ENCODE results near the gene OR4D9.
A peak's percentile ranks its signal among the peaks of the same experiment; 100 is the strongest.

Gene OR4D9

DNA sequence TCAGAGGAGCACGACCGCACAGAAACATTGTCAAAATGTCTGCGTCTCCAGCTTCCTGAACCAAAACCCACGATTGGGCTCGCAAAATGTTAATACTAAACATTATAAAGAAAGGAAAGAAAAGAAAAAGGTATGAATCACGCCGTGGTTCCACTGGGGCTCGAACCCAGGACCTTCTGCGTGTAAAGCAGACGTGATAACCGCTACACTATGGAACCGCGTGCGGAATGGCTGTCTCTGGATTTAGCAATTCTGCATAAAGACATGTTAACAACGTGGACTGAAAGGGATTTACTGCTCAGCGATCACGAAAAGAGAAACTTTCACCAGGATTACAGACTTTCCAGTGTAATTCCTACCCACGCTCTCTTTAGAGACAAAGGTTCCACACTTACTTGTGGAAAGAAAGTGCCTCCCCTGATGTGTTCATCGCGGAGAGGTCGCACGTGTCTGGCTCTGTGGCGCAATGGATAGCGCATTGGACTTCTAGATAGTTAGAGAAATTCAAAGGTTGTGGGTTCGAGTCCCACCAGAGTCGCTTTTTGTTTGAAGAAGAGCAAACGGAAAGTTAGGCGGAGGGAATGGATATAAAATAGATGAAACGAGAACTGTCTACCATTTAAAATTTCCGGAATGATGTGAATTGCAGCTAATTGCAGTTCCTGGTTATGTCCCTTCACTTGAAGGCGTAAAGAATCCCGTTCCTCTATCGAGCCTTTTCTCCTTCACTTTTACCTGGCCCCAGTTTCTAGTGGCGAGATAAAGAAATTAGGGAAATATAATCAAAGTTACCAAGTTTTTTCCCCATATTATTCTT, 39.7 kb downstream of the OR4D9 start:
- no peak for FAIRE-seq

DNA sequence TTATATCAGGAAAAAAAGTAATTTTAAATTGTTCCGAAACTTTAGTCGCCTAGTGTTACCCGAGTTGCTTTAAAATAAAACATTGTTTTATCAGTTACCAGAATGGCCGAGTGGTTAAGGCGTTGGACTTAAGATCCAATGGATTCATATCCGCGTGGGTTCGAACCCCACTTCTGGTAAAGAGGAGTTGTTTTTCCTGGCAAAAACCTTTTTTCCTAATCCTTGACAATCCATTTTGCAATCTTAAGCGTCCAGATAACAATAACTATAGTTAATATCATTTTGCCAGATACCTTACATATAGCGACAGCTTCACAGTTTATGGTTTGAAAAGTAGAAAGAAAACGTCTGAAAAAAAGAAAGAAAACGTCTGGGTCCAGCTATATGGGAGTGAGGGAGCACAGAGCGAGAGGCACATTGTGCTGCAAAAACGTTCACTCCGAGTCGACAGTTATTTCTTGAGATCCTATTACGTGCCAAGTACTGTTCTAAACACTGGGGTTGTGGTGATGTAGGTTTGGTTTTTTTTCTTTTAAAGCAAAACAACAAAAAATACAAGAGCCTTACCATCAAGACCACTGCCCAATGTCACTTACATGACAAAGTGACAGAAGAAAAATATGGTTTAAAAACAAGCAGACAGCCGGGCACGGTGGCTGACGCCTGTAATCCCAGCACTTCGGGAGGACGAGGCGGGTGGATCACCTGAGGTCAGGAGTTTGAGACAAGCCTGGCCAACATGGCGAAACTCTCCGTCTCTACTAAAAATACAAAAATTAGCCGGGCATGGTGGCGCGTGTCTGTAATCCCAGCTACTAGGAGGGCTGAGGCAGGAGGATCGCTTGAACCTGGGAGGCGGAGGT, 40.6 kb downstream of the OR4D9 start:
- no peak for FAIRE-seq

DNA sequence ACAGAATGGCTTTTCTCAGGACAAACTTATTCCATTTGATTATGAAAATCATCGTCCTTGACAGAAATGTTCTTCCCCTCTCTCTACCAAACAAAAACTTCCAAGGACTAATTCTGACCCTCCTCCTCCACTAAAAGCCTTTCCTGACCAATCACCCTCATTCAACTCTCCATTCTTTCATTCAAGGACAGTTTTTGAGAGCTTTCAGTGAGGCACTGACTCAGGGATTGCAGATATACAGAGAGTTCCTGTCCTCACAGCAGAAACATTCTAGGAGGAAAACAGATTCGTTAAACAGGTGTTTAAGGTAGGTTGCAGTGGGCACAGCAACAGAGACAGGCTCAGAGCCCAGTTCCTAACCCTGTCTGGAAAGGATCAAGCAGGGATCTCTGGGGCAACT, 41.5 kb downstream of the OR4D9 start:
- no peak for FAIRE-seq

DNA sequence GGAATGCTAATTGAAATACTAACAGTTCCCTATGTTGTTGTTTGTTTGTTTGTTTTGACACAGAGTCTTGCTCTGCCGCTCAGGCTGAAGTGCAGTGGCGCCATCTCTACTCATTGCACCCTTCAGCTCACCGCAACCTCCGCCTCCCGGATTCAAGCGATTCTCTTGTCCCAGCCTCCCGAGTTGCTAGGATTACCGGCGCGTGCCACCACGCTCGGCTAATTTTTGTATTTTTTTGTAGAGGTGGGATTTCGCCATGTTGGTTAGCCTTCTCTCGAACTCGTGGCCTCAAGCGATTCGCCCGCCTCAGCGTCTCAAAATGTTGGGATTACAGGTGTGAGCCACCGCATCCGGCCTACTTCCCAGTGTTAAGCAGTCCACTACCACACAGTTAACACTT, 42.0 kb downstream of the OR4D9 start:
- no peak for FAIRE-seq

DNA sequence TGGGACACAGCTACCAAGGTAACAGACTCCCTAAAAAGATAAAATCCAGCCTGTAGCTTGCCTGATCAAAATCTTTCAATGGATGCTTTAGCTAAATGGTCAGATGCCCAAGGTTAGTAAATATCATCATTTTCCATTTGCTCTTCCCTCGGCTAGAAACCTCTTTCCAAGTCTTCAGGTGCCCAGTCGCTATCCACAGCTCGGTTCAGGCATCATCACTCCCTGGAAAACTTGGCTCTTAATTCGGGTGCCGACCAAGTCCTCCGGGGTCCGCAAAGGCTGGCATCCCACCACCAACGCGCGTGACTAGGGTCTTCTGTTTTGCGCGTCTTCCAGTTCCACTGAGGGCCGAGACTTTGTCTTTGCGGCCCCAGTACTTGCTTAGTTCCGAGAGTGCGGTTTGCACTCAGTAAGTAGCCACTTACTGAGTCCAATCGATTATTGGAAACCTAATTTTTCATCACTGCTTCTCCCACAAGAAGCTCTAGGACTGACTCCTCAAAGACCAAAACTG, 44.3 kb downstream of the OR4D9 start:
- FAIRE-seq: no peak

DNA sequence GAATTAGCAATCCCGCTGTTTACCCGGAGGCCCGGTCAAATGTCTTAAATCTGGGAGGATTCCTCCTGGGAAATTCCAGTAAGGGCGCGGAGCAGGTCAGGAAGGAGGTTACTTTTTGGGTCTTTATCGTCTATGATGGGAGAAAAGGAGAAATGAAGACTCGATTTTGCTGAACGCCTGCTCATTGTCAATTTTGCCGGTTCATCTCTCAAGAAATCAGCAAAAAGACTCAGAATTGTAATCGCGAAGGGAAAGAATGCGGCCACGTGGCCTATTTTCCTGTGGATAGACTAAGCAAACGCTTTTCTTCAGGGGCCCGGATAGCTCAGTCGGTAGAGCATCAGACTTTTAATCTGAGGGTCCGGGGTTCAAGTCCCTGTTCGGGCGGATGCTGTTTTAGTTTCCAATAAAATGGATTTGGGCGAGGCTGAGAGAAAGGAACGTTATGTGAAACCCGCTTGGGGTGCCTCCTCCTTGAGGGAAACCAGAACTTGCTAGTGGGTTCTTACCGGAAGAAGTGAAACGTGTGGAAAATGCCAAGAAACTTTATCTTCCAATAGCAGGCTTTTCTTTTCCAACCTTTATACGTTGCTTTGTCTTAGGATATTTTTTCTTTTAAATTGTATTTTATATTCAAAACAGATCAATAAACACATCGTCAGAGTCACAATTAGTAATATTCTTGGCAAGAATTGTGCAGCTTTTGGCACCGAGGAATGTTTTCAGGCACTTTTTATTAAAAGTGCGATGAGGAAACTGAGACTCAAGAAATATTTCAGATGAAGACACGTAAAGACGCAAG, 45.0 kb downstream of the OR4D9 start:
- peak; percentile 35 for FAIRE-seq

DNA sequence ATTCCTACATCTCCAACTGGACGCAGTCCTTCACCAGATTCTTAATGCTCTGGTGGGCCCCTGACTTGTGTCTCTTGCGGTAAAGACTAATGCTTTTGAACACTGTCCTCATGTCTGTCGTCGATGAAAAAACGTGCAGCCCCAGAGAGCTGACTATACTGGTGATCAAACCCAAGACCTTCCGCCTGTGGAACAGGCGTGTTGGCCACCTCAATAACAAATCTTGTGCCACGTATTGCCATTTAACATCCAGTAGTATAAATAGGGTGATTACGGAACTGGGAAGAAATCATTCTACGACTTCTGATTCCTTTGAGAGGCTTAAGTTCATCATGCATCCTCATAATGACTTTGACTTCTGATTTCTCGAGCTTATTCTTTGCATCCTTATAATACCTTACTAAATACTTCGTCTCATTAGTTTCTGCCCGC, 45.6 kb downstream of the OR4D9 start:
- no peak for FAIRE-seq

DNA sequence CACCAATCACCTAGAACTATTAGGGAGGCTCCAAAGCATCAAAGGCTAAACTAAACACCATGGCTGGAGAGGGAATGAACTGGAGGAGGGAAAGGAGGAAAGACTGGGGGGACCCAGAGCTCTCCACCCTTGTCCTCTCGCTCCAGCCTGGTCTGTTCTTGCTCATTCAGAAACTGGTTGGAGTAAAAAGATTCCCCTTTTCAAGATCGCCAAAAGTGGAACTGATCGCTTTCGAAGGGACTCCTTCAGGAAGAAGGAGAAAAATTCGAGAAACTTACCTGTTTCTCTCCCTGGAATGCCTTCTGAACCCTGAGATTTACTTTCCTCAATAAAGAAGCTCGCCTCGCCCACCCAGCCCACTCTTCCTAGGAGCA, 46.9 kb downstream of the OR4D9 start:
- no peak for FAIRE-seq

DNA sequence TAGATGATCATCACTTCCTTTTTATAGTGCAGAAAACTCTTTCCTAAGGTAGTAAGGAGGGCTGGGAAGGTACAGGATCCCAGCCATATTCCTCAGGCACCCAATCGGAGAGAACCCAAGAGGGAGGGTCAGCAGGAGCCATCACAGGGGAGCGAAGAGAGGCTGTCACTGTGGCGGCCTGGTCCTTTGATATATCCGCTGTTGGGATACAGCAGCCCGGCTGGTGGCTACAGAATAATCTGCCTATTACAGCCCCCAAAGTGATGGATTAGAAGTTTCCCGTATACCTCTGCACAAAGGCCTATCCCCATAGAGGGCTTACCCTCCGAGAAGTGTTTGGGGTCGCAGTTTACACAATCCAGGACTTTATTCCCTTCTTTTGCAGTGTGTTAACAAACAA, 48.5 kb downstream of the OR4D9 start:
- FAIRE-seq: no peak

DNA sequence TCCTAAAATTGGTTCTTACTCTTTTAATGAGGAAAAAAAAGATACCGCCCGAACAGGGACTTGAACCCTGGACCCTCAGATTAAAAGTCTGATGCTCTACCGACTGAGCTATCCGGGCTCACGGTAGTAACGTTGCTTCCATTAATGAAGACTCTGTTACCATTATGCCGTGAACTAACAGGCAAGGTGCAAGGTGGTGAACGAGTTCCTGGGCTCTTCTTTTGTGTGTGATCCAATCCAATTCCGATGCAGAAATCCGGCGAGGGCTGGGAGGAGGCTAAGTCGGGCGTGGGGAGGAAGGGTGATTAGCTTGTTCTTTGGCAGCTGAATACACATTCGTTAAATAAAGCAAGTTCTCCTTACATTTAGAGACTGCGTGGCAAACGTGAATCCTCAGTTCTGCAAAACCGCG, 49.0 kb downstream of the OR4D9 start:
- no peak for FAIRE-seq

DNA sequence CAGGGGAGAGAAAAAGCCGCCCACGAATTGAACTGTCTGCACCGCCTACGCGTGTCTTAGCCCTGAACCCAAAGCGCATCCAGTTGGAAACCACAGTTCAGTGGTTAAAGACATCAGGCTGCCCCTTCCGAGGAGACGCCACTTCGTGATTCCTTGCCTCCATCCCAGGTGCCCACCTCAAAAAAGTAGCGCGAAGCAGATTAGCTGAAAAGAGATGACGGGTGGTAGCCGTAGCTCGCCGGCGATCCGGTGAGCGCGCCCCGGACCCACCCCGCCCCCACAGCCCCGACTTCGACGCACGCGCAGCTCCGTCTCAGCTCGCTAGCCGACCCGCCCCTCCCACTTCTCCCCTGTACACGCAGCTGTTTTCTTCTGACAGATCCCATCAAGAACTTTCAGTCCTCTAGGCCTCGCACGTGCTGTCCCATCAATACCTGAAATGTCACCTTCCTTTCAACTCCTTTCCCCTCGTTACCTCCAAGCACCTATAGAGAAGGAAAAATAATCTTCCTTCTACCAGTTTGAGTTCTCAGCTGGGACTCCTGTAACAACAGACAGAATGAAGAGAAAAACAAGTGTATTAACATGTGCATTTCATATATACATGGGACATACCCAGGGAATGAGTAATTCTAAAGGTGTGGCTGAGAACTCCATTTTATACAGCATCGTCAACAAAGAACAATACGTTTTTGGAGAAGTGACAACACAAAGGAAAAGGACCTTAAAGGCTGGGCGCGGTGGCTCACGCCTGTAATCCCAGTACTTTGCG, 49.5 kb downstream of the OR4D9 start:
- FAIRE-seq: no peak

DNA sequence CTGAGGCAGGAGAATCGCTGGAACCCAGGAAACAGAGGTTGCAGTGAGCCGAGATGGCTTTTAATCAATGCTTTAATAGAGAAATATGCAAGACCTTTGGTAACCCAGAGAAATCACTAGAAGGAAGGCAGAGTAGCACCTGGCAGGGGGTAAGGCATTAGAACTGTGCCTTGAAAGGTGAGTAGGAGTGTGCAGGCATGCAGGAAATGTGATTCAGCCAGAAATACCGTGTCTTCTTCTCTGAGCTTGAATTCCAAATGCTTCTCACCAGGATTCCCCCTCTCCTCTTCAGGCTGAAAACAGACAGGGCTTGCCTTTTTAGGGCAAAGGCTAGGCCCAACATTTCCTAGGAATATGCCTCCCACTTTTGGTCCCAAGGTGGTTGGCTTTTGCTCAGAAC, 51.0 kb downstream of the OR4D9 start:
- no peak for FAIRE-seq

All from endometrium (tissue), 2 donors.